HCEC 1CT (cell line): Measurements from ENCODE around the gene FCRLB.
"Not testable (repeated sequence)": the region's sequence is repeated elsewhere in the genome, so short reads cannot be mapped to it uniquely, and the experiment has no call there.

Experiments
- DNase-seq: peaks from one replicate; pipeline ENCODE4 v3.0.0-alpha.2; 2017

FCRLB gene, protein sequence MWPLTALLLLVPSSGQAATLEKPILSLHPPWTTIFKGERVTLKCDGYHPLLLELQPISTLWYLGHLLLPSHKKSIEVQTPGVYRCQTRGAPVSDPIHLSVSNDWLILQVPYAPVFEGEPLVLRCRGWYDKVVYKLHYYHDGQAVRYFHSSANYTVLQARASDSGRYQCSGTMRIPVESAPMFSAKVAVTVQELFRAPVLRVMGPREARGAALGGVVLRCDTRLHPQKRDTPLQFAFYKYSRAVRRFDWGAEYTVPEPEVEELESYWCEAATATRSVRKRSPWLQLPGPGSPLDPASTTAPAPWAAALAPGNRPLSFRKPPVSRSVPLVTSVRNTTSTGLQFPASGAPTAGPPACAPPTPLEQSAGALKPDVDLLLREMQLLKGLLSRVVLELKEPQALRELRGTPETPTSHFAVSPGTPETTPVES

DNA sequence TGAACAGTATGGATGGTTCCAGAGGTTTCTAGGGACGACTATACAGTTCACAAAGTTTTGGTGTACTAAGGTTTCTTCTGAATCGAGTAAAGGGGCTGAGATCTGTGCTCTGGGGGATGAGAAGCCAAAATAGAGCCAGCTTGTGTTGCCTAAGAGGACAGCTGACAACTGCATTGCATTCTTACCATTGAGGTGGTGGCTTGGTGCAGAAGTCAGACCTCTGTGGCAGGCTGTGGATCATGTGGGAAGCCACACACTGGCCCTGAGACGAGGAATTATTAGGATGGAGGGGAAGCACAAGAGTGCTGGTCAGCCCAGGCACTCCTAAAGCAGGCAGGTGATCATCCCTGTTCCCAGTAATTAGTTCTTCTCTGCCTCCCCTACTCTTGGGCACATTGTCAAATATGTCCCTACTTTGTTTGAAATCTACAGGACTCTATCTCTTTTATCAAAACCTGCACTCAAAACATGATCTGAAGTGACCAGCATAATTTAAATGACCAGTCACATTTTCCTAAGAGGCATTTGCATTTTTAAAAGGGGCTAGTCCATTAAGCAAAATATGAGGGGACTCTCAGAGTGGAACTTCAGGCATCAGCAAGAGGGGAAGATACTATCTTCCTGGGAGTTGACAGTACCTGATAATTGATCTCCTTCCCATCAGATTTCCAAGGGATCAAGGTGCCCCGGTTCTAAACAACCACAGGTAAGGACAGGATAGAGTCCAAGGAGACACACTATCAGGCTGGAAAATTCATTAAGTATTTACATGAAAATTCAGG lies at the start of gene FCRLB:
Gene FCRLB, plus strand, starts transcription at position 589 of the 782 bp plus-strand sequence. CDS start 1,129 bp downstream, outside the sequence.
- no peak for DNase-seq

DNA sequence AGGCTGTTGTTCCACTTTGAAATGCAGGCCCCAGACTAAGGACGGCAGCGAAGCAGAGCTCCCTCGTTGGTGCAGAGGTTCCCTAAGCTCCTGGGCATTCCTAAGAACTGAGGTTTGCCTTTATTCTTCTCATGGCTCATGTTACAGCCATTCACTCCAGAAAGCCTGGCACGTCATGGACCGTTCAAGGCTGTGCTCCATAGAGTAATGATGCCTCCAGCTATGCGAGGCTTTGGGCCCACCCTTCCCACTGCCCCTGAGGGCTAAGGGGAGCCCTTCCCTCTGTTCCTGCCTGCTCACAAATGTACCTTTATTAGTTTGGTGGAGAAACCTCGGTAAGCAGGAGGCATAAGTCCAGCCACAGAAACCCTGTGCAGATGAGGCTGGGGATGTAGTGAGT lies 47.9 kb upstream of the FCRLB start:
- not testable (repeated sequence) for DNase-seq

DNA sequence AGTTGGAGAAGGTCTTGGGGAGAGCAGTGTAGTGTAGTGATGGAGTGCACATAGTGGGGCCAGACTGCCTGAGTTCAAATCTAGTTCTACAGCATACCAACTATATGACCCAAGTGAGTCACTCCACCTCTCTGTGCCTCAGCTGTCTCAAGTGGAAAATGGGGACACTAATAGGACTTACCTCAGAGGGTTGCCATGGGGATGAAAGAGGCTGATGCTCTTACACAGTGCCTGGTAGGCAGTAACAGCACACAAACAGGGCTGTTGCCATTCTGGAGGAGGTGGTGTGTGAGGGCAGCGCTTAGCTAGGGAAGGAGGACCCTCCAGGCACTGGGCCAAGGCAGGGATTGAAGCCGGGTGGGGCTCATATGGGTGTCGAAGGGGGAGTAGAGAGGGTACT lies 46.9 kb upstream of the FCRLB start:
- not testable (repeated sequence) for DNase-seq

DNA sequence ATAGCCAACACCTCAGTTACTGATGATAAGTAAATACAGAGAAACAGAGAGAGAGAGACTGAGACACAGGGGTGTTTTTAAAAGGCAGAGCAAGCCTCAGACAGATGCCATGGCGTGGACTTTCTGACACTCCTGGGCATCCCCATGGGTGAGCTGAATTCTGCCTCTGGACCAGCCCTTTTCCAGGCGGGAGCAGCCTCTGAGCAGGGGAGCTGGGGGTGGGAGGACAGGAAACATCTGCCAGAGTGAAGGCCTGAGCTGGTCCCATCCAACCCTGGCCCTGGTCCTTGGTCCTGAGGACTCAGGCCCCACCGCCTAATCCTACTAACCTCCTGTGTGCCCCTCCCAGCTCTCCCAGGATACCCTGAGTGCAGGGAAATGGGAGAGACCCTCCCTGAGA lies 46.4 kb upstream of the FCRLB start:
- not testable (repeated sequence) for DNase-seq

DNA sequence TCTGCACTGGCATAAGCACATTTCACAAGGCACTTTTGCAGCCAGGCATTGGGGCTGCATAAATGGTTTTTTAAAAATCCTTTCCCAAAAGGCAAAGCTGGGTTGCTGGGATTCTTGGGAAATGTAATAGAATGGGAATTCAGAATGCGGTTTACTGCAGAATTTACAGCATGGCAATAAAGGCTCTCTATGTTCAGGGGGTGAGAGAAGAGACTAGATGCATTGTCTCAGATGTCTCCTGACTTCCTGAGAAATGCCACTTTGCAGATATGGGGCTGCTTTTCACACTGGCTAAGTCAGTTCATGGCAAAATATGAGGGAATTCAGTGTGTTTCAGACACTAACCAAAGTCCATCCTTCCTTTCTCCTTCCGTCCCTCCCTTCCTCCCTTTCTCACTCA lies 44.9 kb upstream of the FCRLB start:
- DNase-seq: no peak

DNA sequence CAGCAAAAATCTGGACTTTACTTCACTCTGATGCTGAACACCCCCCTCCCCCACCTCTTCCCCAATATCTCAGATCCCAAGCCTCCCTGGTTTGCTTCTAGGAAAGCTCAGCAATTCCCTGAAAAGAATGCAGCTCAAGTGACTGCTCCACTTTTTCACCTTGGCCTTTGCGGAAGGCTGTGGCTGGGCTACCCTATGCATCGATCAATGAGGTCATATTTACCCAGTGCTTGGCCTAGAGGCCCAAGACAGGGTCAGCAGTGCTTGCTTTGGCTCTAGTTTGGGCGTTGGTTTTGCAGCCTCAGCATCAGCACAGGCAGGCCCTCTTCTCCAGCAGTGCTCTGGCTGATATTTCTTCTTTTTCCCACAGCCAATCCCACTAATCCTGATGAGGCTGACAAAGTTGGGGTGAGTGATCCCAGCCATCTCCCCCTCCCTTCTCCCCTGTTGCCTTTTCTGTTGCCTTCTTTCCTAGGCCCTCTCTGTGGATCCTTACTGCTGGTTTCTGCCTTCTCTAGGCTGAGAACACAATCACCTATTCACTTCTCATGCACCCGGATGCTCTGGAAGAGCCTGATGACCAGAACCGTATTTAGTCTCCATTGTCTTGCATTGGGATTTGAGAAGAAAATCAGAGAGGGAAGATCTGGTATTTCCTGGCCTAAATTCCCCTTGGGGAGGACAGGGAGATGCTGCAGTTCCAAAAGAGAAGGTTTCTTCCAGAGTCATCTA lies 44.2 kb upstream of the FCRLB start:
- DNase-seq: no peak

DNA sequence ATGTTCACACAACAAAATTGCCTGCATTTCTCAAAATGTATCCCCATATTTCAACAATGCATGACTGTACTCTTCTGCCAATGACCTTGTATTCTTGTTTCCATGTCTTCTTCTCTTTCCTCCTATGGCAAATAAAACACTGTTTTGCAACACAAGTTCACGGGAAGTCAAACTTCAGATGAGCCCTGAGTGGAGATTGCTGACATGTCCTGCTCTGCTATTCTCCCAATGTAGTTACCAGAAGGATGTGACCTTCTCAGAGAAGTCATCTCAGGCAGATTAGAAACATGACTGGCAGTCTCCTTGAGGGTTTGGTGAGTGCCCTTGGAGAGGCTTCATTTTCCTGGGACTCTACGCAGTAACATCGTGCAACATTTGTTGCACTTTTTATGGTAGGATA lies 42.8 kb upstream of the FCRLB start:
- no peak for DNase-seq

DNA sequence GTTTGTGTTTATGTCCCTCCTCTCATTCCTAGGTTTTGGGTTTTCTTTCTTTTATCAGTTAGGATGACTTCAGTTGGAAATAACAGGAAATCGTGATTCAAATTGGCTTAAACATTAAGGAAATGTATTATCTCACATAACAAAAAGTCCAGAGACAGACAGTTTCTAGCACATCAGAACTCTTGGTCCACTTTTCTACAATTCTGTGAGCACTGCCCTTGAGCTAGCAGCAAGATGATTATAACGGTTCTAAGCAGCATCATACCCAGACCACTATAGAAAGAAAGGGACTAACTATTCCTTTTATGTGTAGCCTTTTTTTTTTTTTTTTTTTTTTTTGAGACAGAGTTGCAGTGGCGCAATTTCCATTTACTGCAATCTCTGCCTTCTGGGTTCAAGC lies 39.5 kb upstream of the FCRLB start:
- DNase-seq: no peak

DNA sequence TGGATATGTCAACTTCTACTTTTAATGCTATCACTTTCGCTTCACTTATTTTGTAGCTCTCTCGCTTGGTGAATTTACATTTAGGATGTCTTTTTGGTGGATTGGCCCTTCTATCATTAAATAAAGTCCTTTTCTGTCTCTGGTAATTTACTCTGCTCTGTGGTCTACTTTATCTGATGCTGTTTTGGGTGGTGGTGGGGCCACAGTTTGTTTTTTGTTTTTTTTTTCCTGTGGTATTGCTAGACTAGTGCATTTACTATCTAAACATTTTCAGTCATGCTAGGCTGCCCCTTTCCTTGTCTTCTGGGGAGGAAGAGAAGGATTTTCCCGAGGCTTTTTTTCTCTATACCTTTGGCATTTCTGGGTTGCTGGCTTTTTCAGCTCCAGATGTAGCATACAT lies 32.4 kb upstream of the FCRLB start:
- DNase-seq: no peak

DNA sequence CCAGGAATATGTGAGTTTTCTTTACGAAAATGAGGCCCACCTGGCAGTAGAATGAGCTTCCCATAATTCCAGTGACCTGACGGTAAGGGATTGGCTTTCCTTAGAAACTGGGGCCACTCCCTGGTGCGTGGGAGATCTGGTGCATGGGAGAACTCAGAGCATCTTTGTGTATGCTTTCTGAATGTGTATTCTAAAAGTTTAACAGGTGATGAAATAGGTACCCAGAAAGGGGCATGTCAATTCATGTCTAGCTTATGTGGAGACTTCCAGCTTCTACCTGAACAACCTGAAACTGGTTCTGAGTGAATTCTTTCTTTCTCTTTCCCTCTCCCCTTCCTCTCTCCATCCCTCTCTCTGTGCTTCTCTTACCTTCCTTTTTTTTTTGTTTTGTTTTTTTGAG lies 29.5 kb upstream of the FCRLB start:
- DNase-seq: no peak

DNA sequence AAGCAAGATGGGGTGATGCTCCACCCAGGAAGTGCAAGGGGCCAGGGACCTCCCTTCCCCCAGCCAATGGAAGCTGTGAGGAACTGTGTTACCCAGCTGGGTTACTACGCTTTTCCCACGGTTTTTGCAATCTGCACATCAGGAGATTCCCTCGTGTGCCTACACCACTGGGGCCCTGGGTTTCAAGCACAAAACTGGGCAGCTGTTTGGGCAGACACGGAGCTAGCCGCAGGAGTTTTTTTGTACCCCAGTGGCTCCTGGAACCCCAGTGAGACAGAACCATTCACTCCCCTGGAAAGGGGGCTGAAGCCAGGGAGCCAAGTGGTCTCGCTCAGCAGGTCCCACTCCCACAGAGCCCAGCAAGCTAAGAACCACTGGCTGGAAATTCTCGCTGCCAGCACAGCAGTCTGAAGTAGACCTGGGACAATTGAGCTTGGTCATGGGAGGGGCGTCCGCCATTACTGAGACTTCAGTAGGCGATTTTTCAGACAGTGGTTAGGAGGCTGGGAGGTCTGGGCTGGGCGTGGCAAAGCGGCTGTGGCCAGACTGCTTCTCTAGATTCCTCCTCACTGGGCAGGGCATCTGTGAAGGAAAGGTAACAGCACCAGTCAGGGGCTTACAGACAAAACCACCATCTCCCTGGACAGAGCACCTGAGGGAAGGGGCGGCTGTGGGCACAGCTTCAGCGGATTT lies 28.2 kb upstream of the FCRLB start:
- DNase-seq: not testable (repeated sequence)

DNA sequence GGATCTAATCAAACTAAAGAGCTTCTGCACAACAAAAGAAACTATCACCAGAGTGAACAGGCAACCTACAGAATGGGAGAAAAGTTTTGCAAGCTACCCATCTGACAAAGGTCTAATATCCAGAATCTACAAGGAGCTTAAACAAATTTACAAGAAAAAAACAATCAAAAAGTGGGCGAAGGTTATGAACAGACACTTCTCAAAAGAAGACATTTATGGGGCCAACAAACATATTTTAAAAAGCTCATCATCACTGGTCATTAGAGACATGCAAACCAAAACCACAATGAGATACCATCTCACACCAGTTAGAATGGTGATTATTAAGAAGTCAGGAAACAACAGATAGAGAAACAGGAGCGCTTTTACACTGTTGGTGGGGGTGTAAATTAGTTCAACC lies 23.0 kb upstream of the FCRLB start:
- DNase-seq: not testable (repeated sequence)

DNA sequence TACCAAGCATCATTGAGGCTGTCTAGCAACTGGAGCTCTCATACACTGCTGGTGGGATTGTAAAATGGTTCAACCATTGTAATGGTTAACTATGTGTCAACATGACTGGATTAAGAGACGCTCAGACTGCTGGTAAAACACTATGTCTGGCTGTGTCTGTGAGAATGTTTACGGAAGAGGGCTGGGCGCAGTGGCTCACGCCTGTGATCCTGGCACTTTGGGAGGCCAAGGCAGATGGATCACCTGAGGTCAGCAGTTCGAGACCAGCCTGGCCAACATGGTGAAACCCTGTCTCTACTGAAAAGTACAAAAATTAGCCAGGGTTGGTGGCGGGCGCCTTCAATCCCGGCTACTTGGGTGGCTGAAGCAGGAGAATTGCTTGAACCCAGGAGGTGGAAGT lies 19.1 kb upstream of the FCRLB start:
- DNase-seq: no peak

DNA sequence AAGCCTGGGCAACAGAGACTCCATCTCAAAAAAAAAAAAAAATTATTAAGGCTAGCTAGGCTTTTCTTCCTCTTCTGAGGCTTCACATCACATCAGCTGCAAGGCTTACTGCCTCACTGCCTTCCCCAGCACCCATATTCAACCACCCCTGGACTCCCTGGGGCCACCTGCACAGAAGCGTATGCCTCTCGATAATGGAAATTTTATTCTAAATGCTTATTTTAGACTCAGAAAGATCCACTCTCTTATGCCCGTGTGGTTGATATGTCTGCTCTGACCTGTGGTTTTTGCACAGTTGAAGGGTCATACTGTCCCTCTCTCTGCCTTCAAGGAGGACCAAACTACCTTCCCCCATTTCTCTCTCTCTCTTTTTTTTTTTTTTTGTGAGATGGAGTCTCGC lies 15.8 kb upstream of the FCRLB start:
- DNase-seq: no peak

DNA sequence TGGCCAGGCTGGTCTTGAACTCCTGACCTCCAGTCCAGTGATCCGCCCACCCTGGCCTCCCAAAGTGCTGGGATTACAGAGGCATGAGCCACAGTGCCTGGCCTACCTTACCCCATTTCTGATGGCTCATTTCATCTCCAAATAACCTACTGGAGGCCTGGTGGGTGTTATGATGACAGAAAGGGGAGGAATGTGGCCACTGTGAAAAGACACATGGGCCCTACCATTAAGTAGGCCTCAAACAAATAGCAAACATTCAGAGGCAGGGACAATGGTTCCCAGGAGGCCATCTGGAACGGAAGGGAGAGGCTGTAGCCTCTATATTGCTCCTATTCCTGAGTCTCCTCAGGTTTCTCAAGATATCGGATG lies 15.2 kb upstream of the FCRLB start:
- DNase-seq: peak; percentile 73

DNA sequence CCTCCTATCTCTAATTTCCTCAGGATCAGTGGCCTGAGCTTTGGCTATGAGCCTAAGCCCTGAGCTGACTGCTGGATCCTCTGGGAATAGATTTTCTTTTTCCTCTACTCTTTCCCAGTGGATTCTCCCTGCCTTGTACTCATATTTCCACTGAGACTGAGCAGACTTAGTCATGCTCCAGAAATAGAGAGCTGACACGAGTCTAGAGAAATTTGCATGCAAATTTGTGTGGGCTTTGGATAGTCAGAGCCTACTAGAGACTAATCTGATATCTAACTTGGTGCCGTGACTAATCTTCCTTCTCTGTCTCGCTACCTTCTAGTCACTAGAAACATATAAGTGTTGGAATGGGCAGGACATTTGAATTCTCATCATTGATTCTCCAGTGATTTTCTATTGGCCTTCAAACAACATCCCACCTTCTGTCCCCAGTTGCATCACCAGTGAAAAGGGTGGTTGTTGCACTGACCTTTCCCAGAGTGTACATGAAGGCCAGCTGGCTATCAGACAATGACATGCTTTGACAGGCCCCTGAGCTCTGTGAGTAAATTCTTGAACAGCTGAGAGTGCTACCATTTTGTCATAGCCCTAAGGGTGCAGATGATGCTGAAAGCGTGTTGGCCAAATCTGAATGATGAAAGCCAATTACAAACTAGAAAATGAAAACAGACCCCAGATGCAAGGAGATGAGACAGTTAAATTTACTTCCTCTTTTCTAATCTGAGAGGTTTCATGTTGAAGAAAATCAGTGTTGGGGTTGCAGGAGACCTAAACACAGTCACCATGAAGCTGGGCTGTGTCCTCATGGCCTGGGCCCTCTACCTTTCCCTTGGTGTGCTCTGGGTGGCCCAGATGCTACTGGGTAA lies 14.6 kb upstream of the FCRLB start, which contains the start of gene FCRLA:
Gene FCRLA, plus strand, starts transcription at position 748 of the 866 bp plus-strand sequence. Its CDS starts 36 bp downstream, at position 784.
- DNase-seq: peak; percentile 96

DNA sequence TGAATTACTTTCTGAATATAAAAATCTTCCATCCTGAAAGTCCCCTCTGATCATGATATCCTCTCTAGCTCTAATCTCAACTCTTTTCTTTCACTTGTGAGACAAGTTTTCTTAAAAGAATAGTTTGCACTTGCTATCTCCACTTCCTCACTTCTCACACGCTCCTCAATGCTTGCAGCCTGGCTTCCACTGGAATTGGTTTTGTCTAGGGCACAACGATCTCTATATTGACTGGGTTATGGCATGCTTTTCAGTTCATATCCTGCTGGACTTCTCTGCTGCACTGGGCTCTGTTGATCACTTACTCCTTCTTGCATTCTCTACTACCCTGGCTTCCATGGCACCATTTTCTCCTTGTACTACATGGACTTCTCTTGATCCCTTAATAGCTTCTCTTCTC lies 13.8 kb upstream of the FCRLB start:
- no peak for DNase-seq

DNA sequence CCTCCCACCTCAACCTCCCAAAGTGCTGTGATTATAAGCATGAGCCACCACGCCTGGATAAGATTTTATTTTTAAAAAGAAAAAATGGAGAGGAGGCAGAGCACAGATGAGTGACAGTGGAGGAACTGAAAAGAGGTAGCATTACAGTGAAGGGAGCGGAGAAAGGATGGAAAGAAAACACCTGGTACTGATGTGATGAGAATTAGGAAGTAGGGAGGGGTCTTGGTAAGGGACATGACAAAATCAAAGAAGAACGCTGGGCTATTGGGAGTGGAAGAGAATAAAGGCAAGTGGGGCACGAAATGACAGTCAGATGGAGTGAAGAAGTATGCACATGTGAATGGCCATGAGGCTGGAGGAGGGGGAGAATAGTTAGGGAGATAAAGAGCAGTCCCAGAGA lies 12.0 kb upstream of the FCRLB start:
- no peak for DNase-seq

DNA sequence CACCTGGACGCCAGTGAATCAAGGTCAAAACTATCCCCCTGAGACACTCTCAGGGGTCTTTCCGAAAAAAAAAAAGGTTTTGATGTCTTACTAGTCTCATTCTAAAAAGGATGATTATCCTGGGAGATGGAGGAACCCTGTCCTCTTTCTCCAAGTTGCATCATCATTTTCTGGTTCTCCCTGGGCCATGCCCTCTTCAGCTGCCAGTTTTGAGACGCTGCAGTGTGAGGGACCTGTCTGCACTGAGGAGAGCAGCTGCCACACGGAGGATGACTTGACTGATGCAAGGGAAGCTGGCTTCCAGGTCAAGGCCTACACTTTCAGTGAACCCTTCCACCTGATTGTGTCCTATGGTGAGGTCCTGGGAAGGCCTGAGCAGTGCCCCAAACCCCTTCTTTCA lies 10.8 kb upstream of the FCRLB start:
- no peak for DNase-seq

DNA sequence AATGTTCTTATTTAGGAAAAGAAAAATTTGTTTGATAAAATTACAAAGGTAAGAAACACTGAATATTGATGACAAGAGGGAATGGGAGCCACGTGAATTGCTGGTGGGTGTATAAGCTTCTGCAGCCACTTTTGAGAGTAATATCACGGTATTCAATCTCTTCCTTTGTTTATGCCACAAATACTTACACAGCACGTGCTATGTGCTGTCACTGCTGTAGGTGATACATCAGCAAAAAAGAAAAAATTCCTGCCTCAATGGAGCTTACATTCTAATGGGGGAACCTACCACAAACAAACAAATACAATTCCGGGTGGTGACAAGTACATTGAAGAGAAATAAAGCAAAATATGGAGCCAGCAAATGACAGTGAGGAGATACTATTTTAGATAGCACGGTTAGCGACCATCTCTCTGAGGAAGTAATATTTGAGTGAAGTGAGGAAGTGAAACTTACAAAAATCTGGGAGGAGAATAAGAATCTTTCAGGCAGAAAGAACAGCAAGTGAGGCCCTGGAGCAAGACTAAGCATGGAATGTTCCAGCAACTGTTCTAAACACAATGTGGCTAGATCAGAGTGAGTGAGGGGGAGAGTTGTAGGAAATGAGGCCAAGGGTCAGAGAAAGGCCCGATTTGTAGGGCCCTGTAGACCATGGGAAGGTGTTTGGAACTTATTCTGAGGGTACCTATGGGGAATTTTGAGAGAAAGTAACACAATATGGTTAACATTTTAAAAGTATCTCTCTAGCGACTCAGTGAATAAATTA lies 2.6 kb upstream of the FCRLB start:
- no peak for DNase-seq

DNA sequence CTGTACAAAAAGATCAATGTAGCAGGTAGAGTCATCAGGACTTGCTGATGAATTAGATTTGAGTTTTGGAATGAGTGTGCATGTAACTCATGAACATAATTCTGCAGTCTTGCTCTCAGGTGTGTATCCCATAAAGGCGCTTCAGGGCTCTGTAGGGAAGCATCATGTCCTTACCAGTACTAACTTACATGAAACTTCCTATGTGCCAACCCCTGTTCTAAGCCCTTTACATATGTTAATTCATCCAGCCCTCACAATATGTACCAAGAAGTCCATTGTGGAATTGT lies 2.1 kb upstream of the FCRLB start:
- no peak for DNase-seq
